GM19463 (cell line): ENCODE data around the gene BICD1.
A peak's percentile ranks its signal among the peaks of the same experiment; 100 is the strongest.

Experiments
- ATAC-seq: cut with Tn5 transposase; IDR thresholded peaks from one replicate; pipeline ENCODE4 v1.9.1; 2021; ENCODE audit warnings: mild to moderate bottlenecking, moderate library complexity; ENCODE audit not compliant: unreplicated experiment

BICD1 gene

GRCh38 chr12:32331133-32331532, 224.5 kb downstream of the BICD1 start:
- ATAC-seq, result no peak

GRCh38 chr12:32332446-32332845, 225.8 kb downstream of the BICD1 start:
- ATAC-seq, result no peak

- no peak for ATAC-seq
These were observed 227.7 kb downstream of the BICD1 start for GRCh38 chr12:32334371-32334777.

GRCh38 chr12:32336261-32336660, 229.6 kb downstream of the BICD1 start:
- ATAC-seq, result no peak

GRCh38 chr12:32343496-32343895, 236.8 kb downstream of the BICD1 start:
- no peak for ATAC-seq

- no peak for ATAC-seq
These were observed 237.4 kb downstream of the BICD1 start for GRCh38 chr12:32344047-32344446.

- no peak for ATAC-seq
These were observed 246.9 kb downstream of the BICD1 start for GRCh38 chr12:32353540-32353939.

GRCh38 chr12:32357601-32358249, 251.1 kb downstream of the BICD1 start:
- ATAC-seq, result no peak

GRCh38 chr12:32360956-32361355, 254.3 kb downstream of the BICD1 start:
- ATAC-seq, result no peak

- no peak for ATAC-seq
These were observed 256.2 kb downstream of the BICD1 start for GRCh38 chr12:32362892-32363291.

GRCh38 chr12:32365473-32366064, 258.9 kb downstream of the BICD1 start:
- peak; percentile 66 for ATAC-seq

- no peak for ATAC-seq
These were observed 260.1 kb downstream of the BICD1 start for GRCh38 chr12:32366714-32367113.

- ATAC-seq, result no peak
These were observed 260.7 kb downstream of the BICD1 start for GRCh38 chr12:32367381-32367780.

- ATAC-seq, result no peak
These were observed 262.6 kb downstream of the BICD1 start for GRCh38 chr12:32369202-32369601.

- ATAC-seq, result no peak
These were observed 270.9 kb downstream of the BICD1 start for GRCh38 chr12:32377344-32378055.

GRCh38 chr12:32379213-32379612, 272.6 kb downstream of the BICD1 start:
- no peak for ATAC-seq

GRCh38 chr12:32379667-32380066, 273.0 kb downstream of the BICD1 start:
- ATAC-seq, result no peak

GRCh38 chr12:32382226-32382625, 275.6 kb downstream of the BICD1 start:
- no peak for ATAC-seq

GRCh38 chr12:32390572-32391219, 284.0 kb downstream of the BICD1 start:
- ATAC-seq, result no peak

- ATAC-seq, result no peak
These were observed 288.4 kb downstream of the BICD1 start for GRCh38 chr12:32395026-32395425.

GRCh38 chr12:32397696-32398095, 291.0 kb downstream of the BICD1 start:
- no peak for ATAC-seq

- ATAC-seq, result no peak
These were observed 291.5 kb downstream of the BICD1 start for GRCh38 chr12:32398181-32398580.
